Adrenal gland (tissue), 5 donors: Measurements from ENCODE around the gene TOGARAM1.

ENCODE experiments used
- CTCF ChIP-seq, 6 experiments: fragments of 450-650 bp in 4 of 6; fragments of 200-600 bp in 2 of 6; sonication (generic) in 1 of 6; IDR thresholded peaks; 1 replicate in 5 of 6; 2 replicates in 1 of 6; pipeline versions ENCODE4 v1.5.1 to v1.8.0; 2016 to 2021; ENCODE audit warnings: antibody characterized with exemption in 6 of 6, mild to moderate bottlenecking in 2 of 6, moderate library complexity in 1 of 6
- POLR2A ChIP-seq, 2 donors: fragments of 450-650 bp; IDR thresholded peaks; one replicate each; pipeline ENCODE4 v1.6.1; 2017; ENCODE audit warnings: antibody characterized with exemption in 2 of 2, mild to moderate bottlenecking in 2 of 2, moderate library complexity in 1 of 2
- donor health status: DM: no; HTN: no; CAD: no.

GRCh38 chr14:44968714-44969113 is 6.7 kb downstream of the TOGARAM1 start:
- no peak for TF ChIP-seq CTCF (IDR thresholded peaks at IDR 0.05)
- TF ChIP-seq POLR2A (IDR thresholded peaks at IDR 0.05) = no peak
